Measurements from ENCODE around the gene NPAS3.

GRCh38 chr14:33073023-33073422, 134.3 kb downstream of the NPAS3 start:
- no peak for TF ChIP-seq CTCF (IDR thresholded peaks at IDR 0.05)
- no peak for TF ChIP-seq POLR2A (IDR thresholded peaks at IDR 0.05)

All from sigmoid colon (tissue), 3 donors.